HL-60 (cell line): ENCODE results near the gene MYH9.

Experiments used
- CTCF ChIP-seq: IDR thresholded peaks from one replicate; pipeline ENCODE4 v1.5.1; 2011; ENCODE audit warnings: low read length, control low read depth, inconsistent platforms; ENCODE audit not compliant: insufficient read depth
- GABPA ChIP-seq: IDR thresholded peaks from 2 replicates; pipeline ENCODE4 v1.6.1; 2012; ENCODE audit warnings: low read depth
- POLR2AphosphoS5 ChIP-seq: IDR thresholded peaks from 2 replicates; pipeline ENCODE4 v1.6.1; 2012; ENCODE audit warnings: low read depth
- REST ChIP-seq: IDR thresholded peaks from 2 replicates; pipeline ENCODE4 v1.6.1; 2012; ENCODE audit warnings: low read depth; ENCODE audit not compliant: insufficient replicate concordance

GRCh38 chr22:36415415-36416168 is 27.8 kb upstream of the MYH9 start:
- no peak for TF ChIP-seq CTCF
- TF ChIP-seq POLR2AphosphoS5 = no peak
- TF ChIP-seq REST = no peak
- TF ChIP-seq GABPA = no peak
